HG03442 (cell line): ENCODE data around the gene BEND4.
"Not testable (repeated sequence)": the region's sequence is repeated elsewhere in the genome, so short reads cannot be mapped to it uniquely, and the experiment has no call there.

Source experiments
- ATAC-seq: cut with Tn5 transposase; IDR thresholded peaks from one replicate; pipeline ENCODE4 v1.9.1; 2021; ENCODE audit warnings: mild to moderate bottlenecking, moderate library complexity; ENCODE audit not compliant: unreplicated experiment

BEND4 gene

DNA sequence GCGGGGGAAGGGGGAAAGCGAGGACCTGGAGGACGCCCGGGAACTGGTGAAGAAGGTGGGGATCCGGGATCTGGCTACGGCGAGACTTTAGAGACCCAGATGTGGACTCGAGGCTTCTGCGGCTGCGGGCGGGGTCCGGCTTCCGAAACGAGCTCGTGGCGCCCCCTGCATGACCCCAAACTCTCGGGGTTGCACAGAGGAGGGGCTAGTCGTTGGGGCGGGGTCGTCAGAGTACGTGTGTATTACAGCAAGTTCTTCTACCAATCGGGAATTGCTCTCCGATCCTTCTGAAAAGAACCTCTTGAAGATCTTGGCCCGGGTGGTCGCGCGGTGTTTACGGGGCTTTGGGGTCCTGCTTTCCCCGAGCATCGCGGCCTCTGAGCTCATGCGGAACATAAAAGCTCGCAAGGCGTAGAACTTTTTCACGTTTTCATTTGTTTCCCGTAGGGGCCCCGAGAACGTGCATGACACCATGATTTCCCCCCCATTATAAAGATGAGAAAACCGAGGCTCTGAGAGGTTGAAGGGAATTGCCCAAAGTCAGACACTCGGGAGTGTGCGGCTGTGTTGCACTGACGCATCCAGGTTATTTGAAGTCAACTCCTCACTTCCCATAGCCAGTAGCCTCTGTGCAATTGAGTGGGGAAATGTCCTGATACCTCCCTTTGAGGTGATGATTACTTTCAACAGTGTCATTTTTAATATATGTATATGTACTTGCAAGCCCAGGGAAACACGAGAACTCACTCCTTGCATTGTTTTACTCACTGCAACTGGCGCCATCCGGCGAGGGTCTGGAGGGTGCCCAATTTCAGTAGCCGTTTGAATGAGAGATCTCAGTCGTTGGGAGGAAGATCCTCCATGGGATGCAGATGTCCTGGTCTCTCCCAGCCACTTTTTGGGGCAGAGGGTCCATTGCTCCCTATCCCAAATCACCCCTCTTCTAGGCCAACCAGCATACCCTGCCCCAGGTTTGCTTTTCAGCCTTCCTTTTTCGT lies at the start of gene BEND4:
Gene BEND4 (minus strand): TSS at position 149 of the 998 bp plus-strand sequence. CDS start 512 bp downstream, outside the sequence.
- no peak for ATAC-seq

DNA sequence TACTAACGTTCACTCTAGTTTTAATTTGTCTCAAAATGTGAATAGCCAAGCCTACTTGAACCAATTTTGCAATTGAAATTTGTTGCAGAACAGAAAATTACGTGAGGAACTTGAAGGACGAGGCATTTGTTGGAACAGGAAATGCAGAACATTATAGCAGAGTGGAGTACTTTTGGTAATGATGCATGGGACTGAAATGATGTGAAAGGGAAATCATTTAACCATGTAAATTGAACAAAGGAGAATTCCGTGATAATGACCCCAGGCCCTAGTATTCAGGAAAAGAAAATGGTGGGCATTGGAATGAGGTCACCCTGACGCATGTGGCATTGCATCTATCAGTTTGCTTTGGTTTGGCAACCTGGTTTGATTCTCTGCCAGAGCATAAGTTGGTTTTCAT lies 44.9 kb upstream of the BEND4 start:
- ATAC-seq: no peak

- ATAC-seq: no peak
Observed at GRCh38 chr4:42172921-42173320, 20.5 kb upstream of the BEND4 start.

DNA sequence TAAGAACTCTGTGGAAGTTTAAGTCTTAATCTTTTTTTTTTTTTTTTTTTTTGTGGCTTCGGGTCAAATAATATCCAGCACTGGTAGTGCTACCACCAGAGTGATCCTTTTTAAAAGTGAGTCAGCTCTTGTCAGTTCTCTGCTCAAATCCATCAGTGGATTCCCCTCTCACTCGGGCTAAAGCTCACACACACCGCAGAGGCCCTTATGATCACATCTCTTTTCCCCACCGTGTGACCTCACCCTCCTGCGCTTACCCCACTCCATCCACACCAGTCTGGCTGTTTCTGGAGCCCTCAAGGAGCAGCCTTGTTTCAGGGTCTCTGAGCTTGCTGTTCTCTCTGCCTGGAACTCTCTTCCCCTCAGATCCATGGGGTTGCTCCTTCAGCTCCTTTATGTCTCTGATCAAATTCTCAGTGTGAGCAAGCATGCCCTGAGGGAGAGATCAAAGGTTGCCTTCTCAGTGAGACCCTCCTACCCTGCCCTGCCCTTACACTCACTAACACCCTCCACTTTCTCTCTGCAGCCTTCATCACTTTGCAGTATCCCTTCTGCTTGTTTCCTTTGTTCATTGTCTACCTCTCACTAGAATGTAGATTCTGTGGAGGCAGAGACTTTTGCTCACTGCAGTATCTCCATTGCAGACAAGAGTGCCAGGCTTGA lies 19.8 kb upstream of the BEND4 start:
- no peak for ATAC-seq

DNA sequence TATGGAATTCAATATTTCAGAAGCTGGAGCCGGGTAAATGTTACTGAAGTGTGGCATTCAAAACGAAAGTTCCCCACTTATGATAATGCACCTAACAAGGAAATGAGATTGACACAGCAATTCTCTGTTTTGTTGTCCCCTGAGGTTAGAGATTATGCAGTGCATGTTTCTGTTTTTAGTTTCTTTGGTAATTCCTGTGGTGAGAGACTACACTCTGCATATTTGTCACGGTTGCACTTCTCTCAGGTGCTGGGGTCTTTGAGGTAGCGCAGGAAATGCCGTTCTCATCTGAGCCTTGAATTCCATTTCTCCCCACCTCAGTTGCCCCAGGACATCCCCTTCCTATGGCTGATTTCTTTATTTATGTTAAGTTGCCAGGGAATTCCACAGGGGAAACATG lies 15.3 kb upstream of the BEND4 start:
- ATAC-seq: peak; percentile 100

- not testable (repeated sequence) for ATAC-seq
Observed at GRCh38 chr4:42166186-42166585, 13.7 kb upstream of the BEND4 start.

DNA sequence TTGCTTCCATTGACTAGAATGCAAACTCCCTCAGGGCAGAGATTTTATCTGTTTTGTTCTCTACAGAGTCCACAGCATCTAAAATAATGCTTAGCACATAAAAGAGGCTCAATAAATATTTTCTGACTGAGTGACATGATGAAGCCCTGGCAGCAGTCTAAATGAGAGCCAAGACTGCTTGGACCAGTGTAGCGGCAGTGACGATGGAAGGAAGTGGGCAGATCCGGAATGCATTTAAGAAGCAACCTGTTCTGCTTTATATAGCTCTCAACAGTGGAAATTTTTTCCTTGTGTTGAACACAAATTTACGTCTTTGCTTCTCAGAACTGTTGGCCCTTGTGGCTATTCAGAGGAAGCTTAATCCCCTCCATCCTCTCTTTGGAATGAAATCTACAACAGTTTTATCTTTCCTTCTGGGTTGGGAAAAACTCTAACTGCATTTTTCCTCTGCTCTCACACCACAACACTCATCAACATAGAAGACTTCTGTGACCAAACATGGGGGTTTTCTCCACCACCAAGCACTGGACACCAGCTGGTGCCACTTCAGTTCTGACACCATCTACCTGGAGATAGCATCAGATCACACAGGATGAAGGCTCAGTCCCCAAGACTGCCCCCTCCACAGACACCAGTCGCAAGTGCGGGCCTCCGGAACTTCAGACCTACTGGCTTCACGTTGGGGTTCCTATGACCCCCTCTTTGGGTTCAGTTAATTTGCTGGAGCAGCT lies 7.0 kb upstream of the BEND4 start:
- ATAC-seq: no peak

DNA sequence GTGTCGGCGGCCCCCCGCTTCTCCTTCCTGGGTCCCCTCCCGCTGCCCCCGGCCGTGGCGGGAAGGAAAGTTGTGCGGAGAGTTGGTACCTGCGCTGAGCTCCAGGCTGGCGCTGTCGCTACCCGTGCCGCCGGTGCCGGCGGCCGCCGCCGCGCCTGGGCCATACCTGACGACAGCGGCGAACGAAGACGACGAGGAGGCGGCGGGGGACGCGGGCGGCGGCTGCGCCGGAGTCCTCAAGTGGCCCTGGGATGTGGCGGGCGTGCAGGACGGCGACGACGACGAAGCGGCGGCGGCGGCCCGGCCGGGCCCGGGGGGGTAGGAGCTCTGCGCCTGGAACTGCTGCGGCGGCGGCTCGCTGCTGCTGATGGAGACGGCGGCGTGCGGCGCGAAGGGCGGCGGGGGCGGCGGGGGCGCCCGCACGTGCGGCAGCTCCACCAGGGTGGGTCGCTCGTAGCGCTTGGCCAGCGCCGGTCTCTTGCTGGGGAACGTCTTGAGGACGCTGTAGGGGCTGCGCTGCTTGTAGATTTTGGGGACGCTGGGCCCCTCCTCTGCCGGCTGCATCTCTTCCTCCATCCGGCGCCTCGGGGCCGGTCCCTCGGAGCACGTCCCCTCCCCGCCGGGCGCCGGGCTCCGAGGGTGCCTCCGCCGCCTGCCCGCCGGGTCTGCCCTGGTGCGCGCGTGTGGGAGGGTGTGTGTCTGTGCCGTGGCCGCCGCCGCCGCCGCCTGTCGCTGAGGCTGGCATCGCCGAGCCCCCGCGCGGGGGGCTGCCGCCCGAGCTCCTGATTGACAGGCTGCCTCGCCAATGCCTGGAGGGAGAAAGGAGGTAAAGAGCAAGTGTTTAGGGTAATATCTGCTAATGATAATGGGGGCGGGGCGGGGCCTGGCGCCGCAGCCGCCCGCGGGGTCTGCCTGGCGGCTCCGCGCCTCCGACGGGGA lies 618 bp downstream of the BEND4 start:
- ATAC-seq: peak; percentile 39

GRCh38 chr4:42150653-42151567 lies 1.5 kb downstream of the BEND4 start:
- peak; percentile 29 for ATAC-seq

GRCh38 chr4:42149004-42149403 lies 3.5 kb downstream of the BEND4 start:
- no peak for ATAC-seq

GRCh38 chr4:42148425-42148824 lies 4.0 kb downstream of the BEND4 start:
- no peak for ATAC-seq

GRCh38 chr4:42144028-42144427 lies 8.4 kb downstream of the BEND4 start:
- no peak for ATAC-seq

DNA sequence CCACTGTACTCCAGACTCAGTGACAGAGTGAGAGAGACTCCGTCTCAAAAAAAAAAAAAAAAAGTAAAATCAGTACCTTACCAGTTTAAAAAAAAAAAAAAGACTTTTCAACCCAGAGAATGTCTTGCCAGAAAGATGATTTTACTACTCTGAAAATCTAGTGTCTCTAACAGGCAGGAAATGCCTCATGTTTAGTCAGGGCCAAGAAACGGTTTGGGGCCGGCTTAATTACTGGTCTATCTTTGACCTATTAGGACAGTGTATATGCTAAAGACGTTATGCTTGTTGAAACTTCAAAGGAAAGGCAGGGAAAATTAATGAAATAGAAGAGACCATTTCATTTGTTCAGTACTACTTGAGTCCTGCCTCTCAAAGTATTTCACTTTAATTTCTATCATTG lies 9.9 kb downstream of the BEND4 start:
- ATAC-seq: no peak

DNA sequence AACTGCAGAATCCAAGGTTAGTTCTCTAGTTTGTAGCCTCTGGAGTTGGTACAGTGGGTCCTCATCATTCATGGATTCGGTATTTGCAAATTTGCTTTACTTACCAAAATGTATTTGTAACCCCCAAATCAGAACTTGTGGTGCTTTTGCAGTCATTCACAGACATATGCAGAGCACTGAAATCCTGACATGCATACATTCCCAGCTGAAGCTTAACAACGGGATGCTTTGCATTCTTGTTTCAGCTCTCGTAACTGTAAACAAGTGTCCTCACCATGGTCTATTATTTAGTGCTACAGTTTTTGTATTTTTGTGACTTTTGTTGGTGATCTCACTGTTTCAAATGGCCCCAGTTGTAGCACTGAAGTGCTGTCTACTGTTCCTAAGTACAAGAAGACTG lies 16.1 kb downstream of the BEND4 start:
- no peak for ATAC-seq

DNA sequence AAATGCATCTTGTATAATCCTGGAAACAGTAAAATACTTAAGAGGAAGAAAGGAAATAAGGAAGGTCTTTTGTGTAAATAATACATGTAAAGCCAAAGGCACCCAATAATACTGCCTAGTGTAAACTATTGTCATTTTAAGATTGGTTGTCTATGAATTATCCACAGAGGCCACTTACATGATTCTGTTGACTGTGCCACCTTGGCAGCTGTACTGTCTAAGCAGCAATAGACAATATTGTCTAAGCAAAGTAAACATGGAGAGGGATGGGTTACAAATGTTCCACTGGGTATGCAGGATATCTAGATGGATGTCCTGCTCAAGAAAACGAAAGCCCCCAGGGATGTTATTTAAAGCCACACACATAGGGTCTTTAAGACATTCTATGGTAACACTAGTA lies 19.4 kb downstream of the BEND4 start:
- ATAC-seq: no peak

DNA sequence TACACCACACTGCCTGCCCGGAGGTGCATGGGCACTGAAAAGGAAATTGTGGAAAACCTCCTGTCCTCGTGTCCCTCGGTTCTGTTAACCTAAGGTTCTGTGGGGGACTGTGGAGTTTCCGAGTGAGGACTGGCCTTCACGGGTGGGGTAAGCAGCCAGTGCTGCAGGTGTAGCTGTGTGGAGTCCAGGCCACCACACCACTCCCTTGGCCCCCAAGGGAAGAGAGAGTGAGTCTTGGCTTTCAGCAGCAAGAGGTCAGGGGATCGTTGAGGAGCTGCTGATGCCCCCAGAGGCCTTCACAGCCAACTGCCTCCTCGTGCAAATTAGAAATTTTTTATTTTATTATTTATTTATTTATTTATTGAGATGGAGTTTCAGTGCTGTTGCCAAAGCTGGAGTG lies 20.4 kb downstream of the BEND4 start:
- ATAC-seq: no peak

DNA sequence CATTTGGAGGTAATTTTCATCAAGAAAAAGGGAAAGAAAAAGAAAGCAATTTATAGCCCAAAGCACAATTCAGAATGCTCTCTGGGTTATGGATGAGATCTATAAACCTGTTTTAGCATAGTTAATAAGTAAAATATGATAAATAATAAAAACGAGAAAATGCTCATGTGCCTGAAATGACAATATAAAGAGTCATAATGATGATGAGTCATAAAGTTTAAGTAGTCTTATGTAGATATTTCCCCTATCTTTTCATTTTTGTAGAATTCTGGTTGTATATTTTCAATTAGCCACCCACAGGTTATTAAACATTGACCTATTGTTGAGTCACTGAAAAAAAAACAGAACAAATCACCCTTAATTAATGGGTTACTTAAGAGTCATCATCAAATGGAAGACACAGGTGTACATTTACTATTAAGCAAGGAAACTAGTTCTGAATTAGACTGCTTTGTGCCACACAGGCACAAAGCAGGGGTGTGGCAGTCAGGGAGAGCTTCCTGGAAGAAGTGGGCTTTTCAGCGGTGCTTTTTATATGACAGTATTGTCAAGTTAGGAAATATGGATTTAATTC lies 29.3 kb downstream of the BEND4 start:
- no peak for ATAC-seq

GRCh38 chr4:42122237-42122636 lies 30.2 kb downstream of the BEND4 start:
- no peak for ATAC-seq

GRCh38 chr4:42119886-42120285 lies 32.6 kb downstream of the BEND4 start:
- no peak for ATAC-seq
